DND-41 (cell line): ENCODE results near the gene CCNB2.

Experiments
- ATAC-seq: fragments of 200-7000 bp; cut with Tn5 transposase; 3 replicates; pipeline ENCODE4 v1.9.1; 2021; ENCODE audit warnings: low read depth; ENCODE audit not compliant: insufficient read depth
- DNase-seq: peaks from one replicate; pipeline ENCODE4 v3.0.0-alpha.2; 2020
- H2AFZ ChIP-seq: 2 replicates; pipeline ENCODE4 v1.6.0; 2012; ENCODE audit warnings: low read depth, low read length
- H3K27ac ChIP-seq: 2 replicates; pipeline ENCODE4 v1.5.1; 2012; ENCODE audit warnings: low read length, inconsistent platforms
- H3K27me3 ChIP-seq: fragments of 200-600 bp; sonication (generic); 2 replicates; pipeline ENCODE4 v1.6.0; 2012; ENCODE audit warnings: low read length, mild to moderate bottlenecking, inconsistent platforms; ENCODE audit not compliant: insufficient read depth, poor library complexity
- H3K36me3 ChIP-seq: 2 replicates; pipeline ENCODE4 v1.5.1; 2012; ENCODE audit warnings: low read length, inconsistent platforms; ENCODE audit not compliant: insufficient read depth
- H3K4me1 ChIP-seq: 2 replicates; pipeline ENCODE4 v1.5.1; 2012; ENCODE audit warnings: mild to moderate bottlenecking, low read length; ENCODE audit not compliant: insufficient read depth
- H3K4me2 ChIP-seq: 2 replicates; pipeline ENCODE4 v1.6.0; 2012; ENCODE audit warnings: mild to moderate bottlenecking, moderate library complexity, low read length, inconsistent platforms; ENCODE audit not compliant: insufficient read depth
- H3K4me3 ChIP-seq, 2 experiments: fragments of 200-600 bp in 1 of 2; shearing (Covaris generic) in 1 of 2; 2 replicates each; pipeline ENCODE4 v1.5.1; 2012 to 2016; ENCODE audit warnings: inconsistent platforms in 2 of 2, low read length in 2 of 2, mild to moderate bottlenecking in 2 of 2, low read depth in 1 of 2, moderate library complexity in 1 of 2
- H3K79me2 ChIP-seq: 2 replicates; pipeline ENCODE4 v1.6.0; 2012; ENCODE audit warnings: low read length, inconsistent platforms; ENCODE audit not compliant: insufficient read depth
- H3K9ac ChIP-seq: 2 replicates; pipeline ENCODE4 v1.6.0; 2012; ENCODE audit warnings: low read depth, mild to moderate bottlenecking, inconsistent platforms, low read length, moderate library complexity
- H3K9me3 ChIP-seq: 2 replicates; pipeline ENCODE4 v1.5.1; 2012; ENCODE audit warnings: low read length, moderate library complexity, mild to moderate bottlenecking, inconsistent platforms; ENCODE audit not compliant: insufficient read depth, severe bottlenecking
- H4K20me1 ChIP-seq: 2 replicates; pipeline ENCODE4 v1.6.0; 2012; ENCODE audit warnings: low read length; ENCODE audit not compliant: insufficient read depth
- CTCF ChIP-seq: IDR thresholded peaks from 2 replicates; pipeline ENCODE4 v1.5.1; 2012; ENCODE audit warnings: borderline replicate concordance, low read length, moderate library complexity, mild to moderate bottlenecking; ENCODE audit not compliant: poor library complexity, severe bottlenecking; ENCODE audit errors: extremely low read depth
- EZH2 ChIP-seq: IDR thresholded peaks from 3 replicates; pipeline ENCODE4 v1.6.1; 2012; ENCODE audit warnings: borderline replicate concordance, low read depth, mild to moderate bottlenecking, moderate library complexity, low read length, inconsistent platforms; ENCODE audit not compliant: severe bottlenecking

The CCNB2 gene

GRCh38 chr15:59169251-59169708 lies 64.3 kb downstream of the CCNB2 start:
- H3K27me3 ChIP-seq: no peaks in the 10 kb centered on the region
- H3K27ac ChIP-seq: no peak overlapping the region
- no peak for DNase-seq
- no peak for ATAC-seq
- no peak overlapping the region for H3K9ac ChIP-seq
- H2AFZ ChIP-seq: no peak overlapping the region
- H3K4me1 ChIP-seq: no peaks in the 10 kb centered on the region
- H3K4me3 ChIP-seq: no peak overlapping the region
- H3K4me2 ChIP-seq: no peak overlapping the region
- H3K9me3 ChIP-seq: no peaks in the 10 kb centered on the region
- no peaks in the 10 kb centered on the region for H3K36me3 ChIP-seq
- no peak for TF ChIP-seq EZH2
- no peak for TF ChIP-seq CTCF
- no peaks in the 10 kb centered on the region for H3K79me2 ChIP-seq
- no peaks in the 10 kb centered on the region for H4K20me1 ChIP-seq

GRCh38 chr15:59170295-59171066 lies 65.5 kb downstream of the CCNB2 start:
- Histone ChIP-seq H4K20me1 (no peaks in the 10 kb centered on the region), H3K36me3 (no peaks in the 10 kb centered on the region), H3K4me2 (no peak overlapping the region), H3K9ac (no peak overlapping the region), H2AFZ (no peak overlapping the region), H3K4me1 (no peaks in the 10 kb centered on the region), H3K9me3 (no peaks in the 10 kb centered on the region), H3K27me3 (no peaks in the 10 kb centered on the region), H3K79me2 (no peaks in the 10 kb centered on the region), H3K27ac (no peak overlapping the region), H3K4me3 (no peak overlapping the region)
- ATAC-seq (no peak), DNase-seq (no peak)
- TF ChIP-seq EZH2 (no peak), CTCF (no peak)

GRCh38 chr15:59171067-59171397 lies 66.1 kb downstream of the CCNB2 start:
- Histone ChIP-seq H4K20me1 (no peaks in the 10 kb centered on the region), H2AFZ (no peak overlapping the region), H3K4me3 (no peak overlapping the region), H3K9ac (no peak overlapping the region), H3K4me1 (no peaks in the 10 kb centered on the region), H3K27ac (no peak overlapping the region), H3K27me3 (no peaks in the 10 kb centered on the region), H3K4me2 (no peak overlapping the region), H3K79me2 (no peaks in the 10 kb centered on the region), H3K36me3 (no peaks in the 10 kb centered on the region), H3K9me3 (no peaks in the 10 kb centered on the region)
- DNase-seq (no peak), ATAC-seq (no peak)
- TF ChIP-seq EZH2 (no peak), CTCF (no peak)
